GM12878 (cell line): ENCODE data around the gene FPR1. TPM values are rescaled to one million over a fixed set of nuclear protein-coding genes. Genes with fewer than 3 reads are reported as not detected.

Experiments
- ATAC-seq: fragments of 200-7000 bp; cut with Tn5 transposase; 3 replicates; pipeline ENCODE4 v1.9.1; 2020; ENCODE audit warnings: mild to moderate bottlenecking, moderate library complexity
- BruUV-seq: library from RNA; stranded (reverse); fragments of 400-500 nt; replicated peaks from 2 replicates; lab custom pipeline; 2021; lab: Mats Ljungman, UMichigan
- CTCF ChIA-PET: fragments of 300-600 bp; sonication (Branson Sonifier 250); formaldehyde crosslinking; extraction: SDS; loops from one replicate; lab custom pipeline; 2021; ENCODE audit warnings: inconsistent platforms; lab: Yijun Ruan, JAX
- POLR2A ChIA-PET: fragments of 350-600 bp; formaldehyde crosslinking; extraction: SDS; loops from one replicate; lab custom pipeline; 2021; ENCODE audit warnings: inconsistent platforms; lab: Charles Lee
- RAD21 ChIA-PET: fragments of 300-600 bp; sonication (Branson Sonifier 250); formaldehyde crosslinking; loops from one replicate; lab custom pipeline; 2023; ENCODE audit warnings: antibody characterized with exemption; ENCODE audit not compliant: unreplicated experiment; lab: Charles Lee
- SMC1A ChIA-PET: fragments of 300-600 bp; sonication (Branson Sonifier 250); formaldehyde crosslinking; loops from one replicate; lab custom pipeline; 2023; ENCODE audit not compliant: unreplicated experiment, uncharacterized antibody; lab: Charles Lee
- DNase-seq: peaks from one replicate; pipeline ENCODE4 v3.0.0-alpha.2; 2011; ENCODE audit warnings: low read depth, low spot score
- FAIRE-seq: peaks from 3 replicates; lab custom pipeline; 2011; peaks lifted over from hg19 to GRCh38; lab: Jason Lieb, UNC
- H2AFZ ChIP-seq: 2 replicates; pipeline ENCODE4 v1.6.0; 2011; ENCODE audit warnings: low read depth, low read length, control low read depth; ENCODE audit not compliant: control insufficient read depth
- H3K27ac ChIP-seq: 2 replicates; pipeline ENCODE4 v1.5.1; 2011; ENCODE audit warnings: control low read depth; ENCODE audit not compliant: control insufficient read depth, insufficient read depth
- H3K27me3 ChIP-seq, 2 experiments: replicated peaks in 1 of 2; 2 replicates each; pipeline versions ENCODE4 v1.6.0 to v1.6.1; 2011; ENCODE audit warnings: low read length in 1 of 2; ENCODE audit not compliant: control insufficient read depth in 2 of 2, insufficient read depth in 2 of 2
- H3K36me3 ChIP-seq, 2 experiments: 2 replicates each; pipeline ENCODE4 v1.5.1; 2011; ENCODE audit warnings: low read length in 1 of 2; ENCODE audit not compliant: control insufficient read depth in 2 of 2, insufficient read depth in 2 of 2
- H3K4me1 ChIP-seq: 2 replicates; pipeline ENCODE4 v1.6.1; 2011; ENCODE audit warnings: mild to moderate bottlenecking, low read length, moderate library complexity, mixed read lengths; ENCODE audit not compliant: control insufficient read depth, insufficient read depth
- H3K4me2 ChIP-seq: 2 replicates; pipeline ENCODE4 v1.6.0; 2011; ENCODE audit warnings: control low read depth; ENCODE audit not compliant: control insufficient read depth, insufficient read depth
- H3K4me3 ChIP-seq: fragments of 200-600 bp; sonication (generic); 2 replicates; pipeline ENCODE4 v1.5.1; 2016
- H3K79me2 ChIP-seq: 2 replicates; pipeline ENCODE4 v1.6.0; 2011; ENCODE audit warnings: low read length; ENCODE audit not compliant: control insufficient read depth, insufficient read depth
- H3K9ac ChIP-seq: 2 replicates; pipeline ENCODE4 v1.8.0; 2011; ENCODE audit warnings: low read length, control low read depth, mixed read lengths; ENCODE audit not compliant: control insufficient read depth, insufficient read depth
- H3K9me3 ChIP-seq: replicated peaks from 3 replicates; pipeline ENCODE4 v1.5.1; 2011; ENCODE audit warnings: mild to moderate bottlenecking, low read length; ENCODE audit not compliant: control insufficient read depth, insufficient read depth
- H4K20me1 ChIP-seq: 2 replicates; pipeline ENCODE4 v1.6.0; 2011; ENCODE audit not compliant: control insufficient read depth, insufficient read depth
- ATF3 ChIP-seq: IDR thresholded peaks from 2 replicates; pipeline ENCODE4 v1.6.1; 2011; ENCODE audit warnings: low read depth, mild to moderate bottlenecking, low read length, moderate library complexity, borderline replicate concordance; ENCODE audit errors: extremely low read depth
- CBX5 ChIP-seq: sonication (generic); IDR thresholded peaks from 2 replicates; pipeline ENCODE4 v1.6.1; 2016; ENCODE audit warnings: low read depth, moderate library complexity, mild to moderate bottlenecking, inconsistent platforms
- CHD2 ChIP-seq: IDR thresholded peaks from 2 replicates; pipeline ENCODE4 v1.6.1; 2011; ENCODE audit warnings: low read depth, low read length, improper control_type of control experiment, borderline replicate concordance
- ETV6 ChIP-seq, 2 experiments: fragments of 450-650 bp in 1 of 2; IDR thresholded peaks in 1 of 2; conservative IDR thresholded peaks in 1 of 2; 2 replicates each; pipeline ENCODE4 v1.6.1; 2014; ENCODE audit warnings: antibody characterized with exemption in 1 of 2, borderline replicate concordance in 1 of 2, low read depth in 1 of 2, mild to moderate bottlenecking in 1 of 2, moderate library complexity in 1 of 2
- GABPA ChIP-seq: IDR thresholded peaks from 2 replicates; pipeline ENCODE4 v1.6.1; 2014; ENCODE audit warnings: antibody characterized with exemption, low read depth, mild to moderate bottlenecking, inconsistent platforms
- MTA2 ChIP-seq: fragments of 450-650 bp; IDR thresholded peaks from 2 replicates; pipeline ENCODE4 v1.6.1; 2016; ENCODE audit warnings: low read depth, mild to moderate bottlenecking, moderate library complexity
- POU2F2 ChIP-seq: IDR thresholded peaks from 3 replicates; pipeline ENCODE4 v1.6.1; 2011; ENCODE audit warnings: low read depth, mild to moderate bottlenecking, low read length, borderline replicate concordance
- SMAD1 ChIP-seq: fragments of 450-650 bp; IDR thresholded peaks from 2 replicates; pipeline ENCODE4 v1.6.1; 2018; ENCODE audit warnings: mild to moderate bottlenecking, low read depth; ENCODE audit not compliant: partially characterized antibody
- YY1 ChIP-seq: IDR thresholded peaks from 2 replicates; pipeline ENCODE4 v1.6.1; 2011; ENCODE audit warnings: low read depth, mild to moderate bottlenecking, low read length
- ZSCAN29 ChIP-seq: fragments of 450-650 bp; IDR thresholded peaks from 2 replicates; pipeline ENCODE4 v1.6.1; 2017; ENCODE audit warnings: mild to moderate bottlenecking, moderate library complexity
- WGBS: methylation state at CpG from one replicate; pipeline ENCODE4 v1.1.6; 2016; ENCODE audit warnings: low lambda C conversion rate; ENCODE audit not compliant: insufficient replicate concordance, insufficient coverage; ENCODE audit errors: missing lambda C conversion rate; 5-methylcytosine and 5-hydroxymethylcytosine counted together
- in situ Hi-C: fragments of 300-500 bp; cut with MboI; formaldehyde crosslinking; loops from 9 replicates; pipeline ENCODE4 v1.14.3; 2018; ENCODE audit warnings: mixed read lengths
- intact Hi-C: fragments of 100-400 bp; cut with micrococcal nuclease; formaldehyde crosslinking; loops from one replicate; pipeline ENCODE4 v1.14.2; 2022; ENCODE audit not compliant: unreplicated experiment
- polyA plus RNA-seq, 11 experiments: library from polyadenylated mRNA; depleted of rRNA in 4 of 11; unstranded in 6 of 11; stranded (reverse) in 5 of 11; fragments of >200 nt; fragmentation: Nextera tagmentation in 4 of 11; fragmentation: Illumina TruSeq in 1 of 11; extraction: Ambion mirVana in 4 of 11; extraction: Trizol in 1 of 11; gene quantifications; 1 replicate in 1 of 11; 2 replicates in 10 of 11; pipeline versions ENCODE4 v1.2.1 to v1.2.3, GENCODE V29; 2011 to 2016; ENCODE audit warnings: inconsistent platforms in 2 of 11, missing spikeins in 2 of 11, low read depth in 1 of 11
- total RNA-seq, 4 experiments: library from RNA; depleted of rRNA in 3 of 4; stranded (reverse); fragments of >200 nt in 3 of 4; fragmentation: Illumina TruSeq in 1 of 4; extraction: Trizol in 1 of 4; gene quantifications; 2 replicates each; pipeline versions ENCODE4 v1.2.1 to v1.2.3, GENCODE V29; 2013 to 2021
- TF ChIP-seq, protein P1 (sequence below): fragments of 450-650 bp; IDR thresholded peaks from 2 replicates; pipeline ENCODE4 v1.6.1; 2017; ENCODE audit warnings: antibody characterized with exemption, mild to moderate bottlenecking, moderate library complexity

The FPR1 gene
- total and polyA plus RNA-seq, 10 of the 15 experiments (the other 5 are each of a cell fraction or from before 2014, with no cell fraction given), result not detected

- TF ChIP-seq GABPA (peak; percentile 21; the same call in 1 of the 2 replicates), ZSCAN29 (no peak)
- Histone ChIP-seq H3K4me3 (no peak overlapping the region), H3K36me3 (no peaks in the 10 kb centered on the region), H3K9ac (no peak overlapping the region), H3K4me2 (no peak overlapping the region), H3K79me2 (no peaks in the 10 kb centered on the region), H3K27ac (no peak overlapping the region), H3K9me3 (no peaks in the 10 kb centered on the region; the same call in 2 of the 3 replicates), H3K4me1 (no peaks in the 10 kb centered on the region), H3K27me3 (no peaks in the 10 kb centered on the region), H4K20me1 (no peaks in the 10 kb centered on the region), H2AFZ (no peak overlapping the region)
- WGBS, result 2% methylated on average over 10 of the region's 10 CpGs
- SMC1A ChIA-PET, result no interaction called here
- no peak for ATAC-seq
- BruUV-seq, result no TSS peak
- POLR2A ChIA-PET, result no interaction called here
- RAD21 ChIA-PET, result interaction anchor here (0.6 kb wide), 1 partner anchor 1878 kb away, joined by 3 read pairs; no protein-coding TSS in a partner anchor
- DNase-seq, result no peak
- intact Hi-C loops (no loop called here), in situ Hi-C loops (no loop called here)
- FAIRE-seq, result no peak
- CTCF ChIA-PET, result no interaction called here
Observed at GRCh38 chr19:51771376-51772130, 19.9 kb upstream of the FPR1 start.

GRCh38 chr19:51766461-51766860 is 14.8 kb upstream of the FPR1 start:
- no peaks in the 10 kb centered on the region; the same call in 2 of the 3 replicates for H3K9me3 ChIP-seq
- in situ Hi-C loops, result no loop called here
- no peaks in the 10 kb centered on the region for H3K79me2 ChIP-seq

More at GRCh38 chr19:51766461-51766860, 14.8 kb upstream of the FPR1 start:
- Histone ChIP-seq H4K20me1 (no peaks in the 10 kb centered on the region), H3K4me1 (no peaks in the 10 kb centered on the region), H3K9ac (no peak overlapping the region), H3K27ac (no peak overlapping the region), H2AFZ (no peak overlapping the region), H3K36me3 (no peaks in the 10 kb centered on the region), H3K4me3 (no peak overlapping the region), H3K27me3 (no peaks in the 10 kb centered on the region), H3K4me2 (no peak overlapping the region)
- no peak for TF ChIP-seq CHD2
- TF ChIP-seq ETV6 (conservative IDR thresholded peaks at IDR 0.05 in 1 of 2, IDR thresholded peaks at IDR 0.05 in 1 of 2; ENCODE audit: borderline replicate concordance in 1 of 2, low read depth in 1 of 2), result no peak
- TF ChIP-seq POU2F2, result no peak
- TF ChIP-seq, protein P1, sequence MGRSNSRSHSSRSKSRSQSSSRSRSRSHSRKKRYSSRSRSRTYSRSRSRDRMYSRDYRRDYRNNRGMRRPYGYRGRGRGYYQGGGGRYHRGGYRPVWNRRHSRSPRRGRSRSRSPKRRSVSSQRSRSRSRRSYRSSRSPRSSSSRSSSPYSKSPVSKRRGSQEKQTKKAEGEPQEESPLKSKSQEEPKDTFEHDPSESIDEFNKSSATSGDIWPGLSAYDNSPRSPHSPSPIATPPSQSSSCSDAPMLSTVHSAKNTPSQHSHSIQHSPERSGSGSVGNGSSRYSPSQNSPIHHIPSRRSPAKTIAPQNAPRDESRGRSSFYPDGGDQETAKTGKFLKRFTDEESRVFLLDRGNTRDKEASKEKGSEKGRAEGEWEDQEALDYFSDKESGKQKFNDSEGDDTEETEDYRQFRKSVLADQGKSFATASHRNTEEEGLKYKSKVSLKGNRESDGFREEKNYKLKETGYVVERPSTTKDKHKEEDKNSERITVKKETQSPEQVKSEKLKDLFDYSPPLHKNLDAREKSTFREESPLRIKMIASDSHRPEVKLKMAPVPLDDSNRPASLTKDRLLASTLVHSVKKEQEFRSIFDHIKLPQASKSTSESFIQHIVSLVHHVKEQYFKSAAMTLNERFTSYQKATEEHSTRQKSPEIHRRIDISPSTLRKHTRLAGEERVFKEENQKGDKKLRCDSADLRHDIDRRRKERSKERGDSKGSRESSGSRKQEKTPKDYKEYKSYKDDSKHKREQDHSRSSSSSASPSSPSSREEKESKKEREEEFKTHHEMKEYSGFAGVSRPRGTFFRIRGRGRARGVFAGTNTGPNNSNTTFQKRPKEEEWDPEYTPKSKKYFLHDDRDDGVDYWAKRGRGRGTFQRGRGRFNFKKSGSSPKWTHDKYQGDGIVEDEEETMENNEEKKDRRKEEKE, result no peak
- TF ChIP-seq ATF3, result no peak
- no peak for TF ChIP-seq CBX5
- TF ChIP-seq MTA2, result no peak
- no peak for TF ChIP-seq SMAD1
- TF ChIP-seq YY1, result no peak
- ChIA-PET RAD21 (no interaction called here), SMC1A (no interaction called here), CTCF (no interaction called here), POLR2A (no interaction called here)
- no peak for ATAC-seq
- WGBS, result 34% methylated on average over 5 of the region's 5 CpGs
- no peak for DNase-seq
- no TSS peak for BruUV-seq
- FAIRE-seq, result no peak
- intact Hi-C loops, result no loop called here
